Non-pigmented ciliary epithelial cell (primary cell): ENCODE results near the gene ACSL3.
"Not testable (repeated sequence)": the region's sequence is repeated elsewhere in the genome, so short reads cannot be mapped to it uniquely, and the experiment has no call there.

Source experiments
- DNase-seq: peaks from one replicate; pipeline ENCODE4 v3.0.0-alpha.2; 2010; ENCODE audit warnings: low read depth

ACSL3 gene

DNA sequence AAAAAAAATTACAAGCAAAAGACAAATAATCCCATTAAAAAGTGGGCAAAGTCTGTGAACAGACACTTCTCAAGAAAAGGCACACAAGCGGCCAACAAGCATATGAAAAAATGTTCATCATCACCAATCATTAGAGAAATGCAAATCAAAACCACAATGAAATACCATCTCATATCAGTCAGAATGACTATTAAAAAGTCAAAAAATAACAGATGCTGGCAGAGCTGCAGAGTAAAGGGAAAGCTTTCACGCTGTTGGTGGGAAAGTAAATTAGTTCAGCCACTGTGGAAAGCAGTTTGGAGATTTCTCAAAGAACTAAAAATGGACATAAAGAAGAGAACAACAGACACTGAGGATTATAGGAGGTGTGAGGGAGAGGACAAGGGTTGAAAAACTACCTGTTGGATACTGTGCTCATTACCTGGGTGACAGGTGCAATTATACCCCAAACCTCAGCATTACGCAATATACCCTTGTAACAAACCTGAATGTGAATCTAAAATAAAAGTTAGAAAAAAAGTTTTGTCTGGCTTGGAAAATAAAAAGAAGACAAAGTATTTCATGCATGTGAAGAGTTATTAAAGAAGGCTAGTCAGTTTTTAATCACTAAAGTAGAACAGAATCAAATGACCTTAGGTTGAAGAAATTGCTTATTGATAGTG, 8.7 kb upstream of the ACSL3 start:
- DNase-seq: no peak

DNA sequence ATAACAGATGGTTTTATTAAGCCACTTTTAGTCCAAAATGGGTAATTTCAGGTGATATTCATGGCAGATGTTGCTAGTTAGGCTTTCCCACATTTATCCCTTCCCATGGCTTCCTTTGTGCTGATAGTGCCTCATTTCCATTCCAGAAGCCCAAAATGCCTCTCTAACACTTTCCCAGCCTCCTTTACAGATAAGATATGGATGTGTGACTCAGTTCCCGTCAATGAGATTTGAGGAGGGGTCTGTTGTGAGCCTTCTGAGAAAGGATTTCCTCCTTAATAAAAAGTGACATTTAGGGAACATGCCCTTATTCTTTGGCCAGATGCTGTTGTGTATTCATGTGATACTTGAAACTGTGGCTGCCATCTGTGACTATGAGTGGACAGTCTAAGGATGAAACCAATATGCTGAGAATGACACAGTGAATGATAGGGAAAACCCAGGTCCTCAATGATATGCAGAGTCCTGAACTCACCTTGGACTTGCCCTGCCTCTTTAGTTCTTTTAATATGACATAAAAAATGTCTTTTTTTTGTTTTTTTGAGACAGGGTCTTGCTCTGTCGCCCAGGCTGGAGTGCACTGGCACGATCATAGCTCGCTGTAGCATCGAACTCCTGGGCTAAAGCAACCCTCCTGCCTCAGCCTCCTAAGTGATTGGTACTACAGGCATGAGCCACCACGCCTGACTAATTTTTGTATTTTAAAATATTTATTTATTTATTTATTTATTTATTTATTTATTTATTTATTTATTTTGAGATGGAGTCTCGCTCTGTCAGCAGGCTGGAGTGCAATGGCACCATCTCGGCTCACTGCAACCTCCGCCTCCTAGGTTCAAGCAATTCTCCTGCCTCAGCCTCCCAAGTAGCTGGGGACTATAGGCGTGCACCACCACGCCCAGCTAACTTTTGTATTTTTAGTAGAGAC, 5.8 kb upstream of the ACSL3 start:
- no peak for DNase-seq

DNA sequence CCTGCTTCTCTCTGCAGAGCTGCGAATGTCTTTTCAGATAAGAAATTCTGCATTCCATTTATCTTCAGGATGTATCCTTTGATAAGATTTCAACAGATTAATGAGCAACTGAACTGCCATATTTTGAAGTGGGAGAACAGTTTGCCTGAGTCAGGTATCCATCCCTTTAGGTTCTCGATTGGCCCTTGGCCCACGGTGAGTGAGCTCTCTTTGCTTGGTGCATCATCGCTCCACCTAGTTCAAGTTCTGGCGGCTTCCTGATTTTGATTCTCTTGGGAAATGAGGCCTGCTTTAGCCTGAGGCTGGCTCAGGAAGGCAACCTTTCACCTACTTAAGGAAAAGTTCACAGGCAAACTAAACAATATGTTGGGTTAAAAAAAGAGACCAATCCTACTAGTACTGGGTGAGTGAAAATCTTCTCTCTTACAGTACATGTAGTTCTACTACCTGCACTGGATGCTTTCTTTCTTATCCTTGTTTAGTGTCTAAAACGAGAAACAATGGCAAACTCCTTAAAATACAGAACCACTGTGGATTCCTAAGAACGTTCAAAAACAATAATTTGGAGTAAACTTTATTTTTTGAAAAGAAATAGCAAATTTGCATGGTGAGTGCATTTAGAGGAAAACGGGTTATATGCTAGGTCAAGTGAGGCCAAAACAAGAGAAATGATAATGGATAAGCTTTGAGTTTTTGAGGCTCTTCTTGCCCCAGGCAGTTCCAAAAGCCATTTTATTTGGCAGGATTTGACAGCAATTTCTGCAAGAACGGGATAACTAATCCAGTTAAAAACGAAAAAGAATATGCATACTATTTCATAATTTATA, 837 bp upstream of the ACSL3 start:
- no peak for DNase-seq

DNA sequence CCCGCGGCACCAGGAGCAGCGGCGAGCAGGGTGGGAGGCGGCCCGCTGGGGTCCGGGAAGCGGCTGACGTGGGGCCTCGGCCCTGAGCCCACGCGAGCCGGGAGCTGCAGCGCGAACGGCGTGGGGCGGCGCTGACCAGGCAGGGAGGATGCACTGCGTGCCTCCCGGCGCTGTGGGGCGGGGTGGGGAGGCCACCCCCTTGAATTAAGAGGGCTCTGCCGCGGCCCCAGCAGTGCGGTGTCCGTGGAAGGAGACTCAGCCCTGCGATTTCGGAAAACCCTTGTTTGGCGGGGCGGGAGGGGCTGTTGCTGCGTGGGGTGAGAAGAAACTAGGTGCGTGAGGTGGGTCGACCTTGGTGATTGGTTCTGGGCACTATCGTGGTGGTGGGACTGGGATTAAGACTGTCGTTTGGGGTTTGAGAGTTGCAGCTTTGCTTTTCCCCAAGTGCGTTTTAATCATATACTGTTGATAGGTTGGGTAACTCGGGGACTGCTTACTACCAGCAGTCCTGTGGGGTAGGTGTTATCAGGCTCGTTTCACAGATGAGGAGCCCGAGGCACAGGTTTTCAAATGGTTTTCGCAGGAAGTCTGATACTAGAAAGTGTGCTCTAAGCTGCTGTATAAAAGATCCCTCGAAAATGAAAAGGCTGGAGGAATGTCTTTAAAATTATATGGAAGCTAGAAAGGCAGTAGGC, 722 bp downstream of the ACSL3 start:
- DNase-seq: no peak

DNA sequence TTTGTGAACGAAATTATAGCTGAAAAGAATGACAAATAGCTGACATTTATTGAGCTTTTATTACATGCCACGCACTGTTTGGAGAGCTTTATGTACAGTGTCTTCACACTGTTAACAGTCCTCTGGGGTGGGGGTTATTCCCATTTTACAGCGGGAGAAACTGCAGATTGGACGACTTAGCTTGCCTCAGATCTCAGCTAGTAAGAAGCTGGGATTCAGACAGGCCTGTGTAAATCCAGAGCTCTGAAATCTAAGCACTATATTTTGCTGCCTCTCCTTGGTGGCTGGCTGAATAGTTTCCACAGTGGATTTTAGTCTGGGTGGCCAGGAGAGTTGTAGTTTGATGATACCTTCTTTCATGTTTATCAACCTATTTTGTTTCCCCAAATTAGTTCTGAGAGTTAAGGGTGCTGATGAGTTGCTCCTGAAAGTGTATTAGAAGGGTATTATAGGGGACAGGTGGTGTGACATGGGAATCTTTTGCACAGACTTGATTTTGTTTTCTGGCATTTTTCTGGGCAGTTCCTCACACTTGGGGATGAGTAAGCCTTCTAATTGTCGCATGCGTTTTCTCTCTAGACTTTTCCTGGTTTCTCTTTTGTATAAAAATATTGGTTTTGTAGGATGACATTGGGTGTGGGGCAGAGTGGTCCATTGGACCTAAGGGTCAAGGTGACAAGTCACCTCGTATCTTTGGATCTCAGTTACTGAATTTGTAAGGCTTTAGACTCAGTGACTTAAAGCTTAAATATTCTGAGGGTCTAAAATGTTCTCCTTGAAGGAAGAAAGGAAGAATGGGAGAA, 1.5 kb downstream of the ACSL3 start:
- no peak for DNase-seq

DNA sequence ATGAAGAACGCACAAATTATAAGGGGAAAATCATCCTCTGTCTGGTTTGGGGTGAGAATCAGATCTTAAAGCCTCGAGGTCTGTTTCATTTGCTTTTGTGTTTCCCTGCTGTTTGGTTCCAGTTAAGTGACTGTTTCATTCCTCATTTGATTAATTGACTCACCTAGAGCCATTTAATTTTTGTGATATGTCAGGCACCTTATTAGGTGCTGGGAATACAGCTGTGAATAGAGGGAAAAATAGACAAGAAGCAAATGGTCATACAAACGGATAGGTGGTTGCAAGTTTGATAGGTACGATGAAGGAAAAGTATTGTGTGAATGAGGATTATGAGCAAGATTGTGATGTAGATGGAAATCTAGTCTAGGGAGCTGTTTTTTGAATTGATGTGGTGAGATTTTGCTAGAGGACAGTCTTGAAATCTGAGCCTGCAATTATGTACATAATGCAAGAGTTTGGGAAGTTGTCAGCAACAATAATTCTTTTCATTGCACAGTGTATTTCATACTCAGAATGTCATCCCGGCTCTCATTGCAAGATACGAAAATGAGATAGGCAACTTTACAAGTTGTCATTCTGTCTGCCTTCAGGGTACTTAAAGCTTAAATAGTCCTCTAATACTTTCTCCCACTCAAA, 2.2 kb downstream of the ACSL3 start:
- no peak for DNase-seq

DNA sequence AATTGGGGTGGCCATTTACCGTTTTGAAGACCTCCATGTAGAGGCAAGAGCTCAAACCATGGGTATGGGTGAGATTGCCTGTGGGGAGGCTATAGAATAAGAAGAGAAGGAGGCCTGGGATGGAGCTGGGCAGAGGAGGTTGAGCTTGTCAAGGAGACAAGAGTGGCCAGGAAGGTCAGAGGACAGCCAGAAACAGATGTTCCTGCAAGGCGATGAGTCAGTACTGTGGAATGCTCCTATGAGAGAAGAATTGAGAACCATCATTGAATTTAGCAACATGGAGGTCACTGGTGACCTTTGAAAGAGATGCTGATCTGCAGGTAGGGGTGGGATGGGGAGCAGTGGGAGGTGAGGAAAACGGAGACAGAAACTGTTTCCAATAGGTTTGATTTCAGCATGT, 3.5 kb downstream of the ACSL3 start:
- DNase-seq: peak; percentile 42

DNA sequence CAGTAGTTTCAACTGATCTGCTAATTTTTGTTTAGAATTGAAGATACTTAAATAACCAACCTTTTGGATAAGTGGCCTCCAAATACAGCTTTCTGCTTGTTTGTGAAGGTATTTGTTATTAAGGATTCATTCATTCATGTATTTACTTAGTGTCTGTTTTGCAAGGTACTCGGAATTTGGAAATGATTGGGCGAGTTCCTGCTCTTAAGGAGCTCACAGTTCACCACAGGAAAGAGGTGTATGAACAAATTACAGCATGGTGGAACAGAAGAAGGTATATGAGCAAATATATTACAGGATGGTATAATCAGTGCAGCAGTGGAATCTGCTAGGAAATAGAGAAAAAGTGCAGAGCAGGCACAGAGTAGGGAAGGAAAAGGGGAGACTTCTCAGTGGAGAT, 4.5 kb downstream of the ACSL3 start:
- DNase-seq: no peak

DNA sequence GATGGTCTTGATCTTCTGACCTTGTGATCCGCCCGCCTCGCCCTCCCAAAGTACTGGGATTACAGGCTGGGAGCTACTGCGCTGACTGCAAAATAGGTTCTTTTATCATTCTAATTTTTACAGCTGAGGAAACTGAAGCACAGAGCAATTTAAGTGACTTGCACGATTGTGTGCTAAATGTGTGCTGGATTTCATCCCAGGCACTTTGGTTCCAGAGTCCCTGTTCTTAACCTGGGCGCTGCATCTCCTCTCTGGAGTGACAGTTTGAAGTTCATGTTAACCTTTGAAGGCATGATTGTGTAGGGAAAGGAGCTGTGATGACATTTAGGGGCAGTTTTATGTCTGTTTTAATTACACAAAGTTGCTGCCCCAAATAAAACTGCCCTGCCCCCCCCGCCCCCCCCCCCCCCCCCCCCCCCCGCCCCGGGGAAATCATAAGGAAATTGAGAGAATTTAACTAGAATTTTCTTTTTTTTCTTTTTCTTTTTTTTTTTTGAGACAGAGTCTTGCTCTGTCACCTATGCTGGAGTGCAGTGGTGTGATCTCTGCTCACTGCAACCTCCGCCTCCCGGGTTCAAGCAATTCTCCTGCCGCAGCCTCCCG, 5.6 kb downstream of the ACSL3 start:
- DNase-seq: no peak

DNA sequence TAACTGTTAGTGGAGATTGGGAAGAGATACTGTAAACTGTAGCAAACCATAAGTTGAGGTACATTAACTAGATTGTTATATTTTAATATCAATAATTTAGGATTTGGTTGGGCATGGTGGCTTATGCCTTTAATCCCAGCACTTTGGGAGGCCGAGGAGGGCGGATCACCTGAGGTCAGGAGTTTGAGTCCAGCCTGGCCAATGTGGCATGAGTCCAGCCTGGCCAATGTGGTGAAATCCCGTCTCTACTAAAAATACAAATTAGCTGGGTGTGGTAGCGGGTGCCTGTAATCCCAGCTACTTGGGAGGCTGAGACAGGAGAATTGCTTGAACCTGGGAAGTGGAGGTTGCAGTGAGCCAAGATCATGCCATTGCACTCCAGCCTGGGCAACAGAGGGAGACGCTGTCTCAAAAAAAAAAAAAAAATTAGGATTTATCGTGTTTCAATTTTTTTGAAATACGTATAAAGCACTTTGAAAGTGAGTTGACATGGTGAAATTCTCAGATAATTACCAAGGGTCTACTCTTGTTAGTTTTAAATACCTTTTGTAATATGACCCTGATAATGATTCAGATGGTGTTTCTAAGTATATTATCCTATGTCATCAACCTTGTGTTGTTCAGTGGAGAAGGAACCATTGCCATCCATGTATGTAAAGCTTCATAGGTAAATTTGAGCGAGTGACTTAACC, 7.9 kb downstream of the ACSL3 start:
- DNase-seq: not testable (repeated sequence)

DNA sequence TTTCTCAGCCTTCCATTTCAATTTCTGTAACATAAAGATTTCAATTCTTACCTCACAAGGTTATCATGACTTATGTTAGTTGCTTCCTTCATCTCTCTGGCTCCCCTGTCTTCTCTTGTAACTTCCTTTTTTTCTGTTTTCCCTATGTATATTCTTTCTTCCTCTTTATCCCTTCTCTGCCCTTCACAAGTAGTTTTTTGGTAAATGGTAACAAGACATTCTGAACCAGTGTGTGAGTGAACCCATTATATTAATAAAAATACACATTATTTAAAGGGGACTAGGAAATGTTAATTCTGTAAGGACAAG, 8.4 kb downstream of the ACSL3 start:
- no peak for DNase-seq

DNA sequence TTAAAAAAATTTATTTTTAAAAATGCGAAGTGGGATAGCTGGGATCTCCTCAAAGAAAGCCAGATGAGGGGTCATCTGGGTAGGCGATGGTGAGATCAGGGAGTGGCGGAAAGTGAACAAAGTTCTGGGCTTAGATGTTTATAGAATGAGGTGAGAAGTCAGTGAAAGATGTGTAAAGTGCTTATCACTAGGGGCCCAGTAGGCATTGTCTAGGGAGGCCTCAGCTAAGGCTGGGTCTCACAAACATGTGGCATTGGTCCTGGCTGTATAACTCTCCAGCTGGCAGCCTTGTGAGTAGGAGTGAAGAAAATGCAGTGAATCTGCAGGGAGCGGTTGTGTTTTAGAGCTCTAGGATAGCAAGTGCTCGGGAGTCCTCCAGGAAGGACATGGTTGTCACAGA, 10.5 kb downstream of the ACSL3 start:
- DNase-seq: no peak

DNA sequence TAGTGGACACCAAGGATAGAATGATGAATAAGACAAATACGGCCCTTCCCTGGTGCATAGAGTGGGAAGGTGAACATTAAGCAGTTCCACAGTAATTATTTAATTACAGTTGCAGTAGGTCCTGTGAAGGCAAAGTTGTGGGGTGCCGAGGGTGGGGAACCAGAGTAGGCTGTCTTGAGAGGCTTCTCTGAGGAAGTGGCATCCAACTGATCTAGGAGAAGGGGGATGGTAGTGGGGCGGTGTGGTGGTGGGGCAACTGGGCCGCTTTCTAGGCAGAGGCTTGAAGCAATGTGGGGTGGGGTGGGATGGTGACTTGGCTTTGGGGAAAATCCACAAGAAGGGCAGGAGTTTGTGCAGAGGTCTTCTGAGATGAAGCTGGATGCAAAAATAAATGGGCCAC, 11.7 kb downstream of the ACSL3 start:
- no peak for DNase-seq

DNA sequence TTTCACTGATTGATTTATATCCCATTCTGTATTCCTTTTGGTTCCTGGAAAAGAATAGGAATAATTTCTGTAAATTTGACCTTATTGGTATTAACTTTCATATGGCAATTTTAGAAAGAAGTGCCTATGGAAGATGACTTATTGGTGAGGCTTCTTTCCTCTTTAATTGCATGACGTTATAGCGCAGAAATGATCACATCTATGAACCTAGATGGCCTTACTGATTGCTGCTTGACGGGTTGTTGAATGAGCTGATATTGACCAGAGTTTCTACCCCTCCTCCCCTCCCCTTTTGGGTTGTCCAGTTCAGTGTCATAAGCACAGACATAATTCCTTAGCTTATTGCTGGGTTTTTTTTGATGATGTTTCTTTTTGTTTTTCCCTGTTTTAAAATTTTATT, 14.6 kb downstream of the ACSL3 start:
- DNase-seq: no peak

DNA sequence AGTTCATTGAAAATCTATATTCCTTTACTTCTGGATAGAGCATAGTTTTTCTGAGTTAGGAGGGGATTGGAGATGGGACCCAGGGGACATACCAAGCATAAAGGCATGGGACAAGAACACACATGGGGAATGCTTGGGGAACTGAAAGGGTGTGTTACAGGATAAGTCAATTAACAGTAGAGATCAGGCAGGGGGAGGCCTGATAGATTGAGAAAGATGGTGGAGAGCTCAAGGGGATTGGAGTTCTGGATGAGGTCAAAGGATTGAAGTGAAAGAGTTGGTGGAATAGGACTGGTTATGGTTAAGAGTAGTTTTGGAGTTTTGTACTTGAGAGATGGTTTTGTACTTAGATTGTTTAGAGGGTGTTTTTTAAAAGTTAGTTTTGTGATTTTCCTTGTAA, 16.1 kb downstream of the ACSL3 start:
- no peak for DNase-seq

DNA sequence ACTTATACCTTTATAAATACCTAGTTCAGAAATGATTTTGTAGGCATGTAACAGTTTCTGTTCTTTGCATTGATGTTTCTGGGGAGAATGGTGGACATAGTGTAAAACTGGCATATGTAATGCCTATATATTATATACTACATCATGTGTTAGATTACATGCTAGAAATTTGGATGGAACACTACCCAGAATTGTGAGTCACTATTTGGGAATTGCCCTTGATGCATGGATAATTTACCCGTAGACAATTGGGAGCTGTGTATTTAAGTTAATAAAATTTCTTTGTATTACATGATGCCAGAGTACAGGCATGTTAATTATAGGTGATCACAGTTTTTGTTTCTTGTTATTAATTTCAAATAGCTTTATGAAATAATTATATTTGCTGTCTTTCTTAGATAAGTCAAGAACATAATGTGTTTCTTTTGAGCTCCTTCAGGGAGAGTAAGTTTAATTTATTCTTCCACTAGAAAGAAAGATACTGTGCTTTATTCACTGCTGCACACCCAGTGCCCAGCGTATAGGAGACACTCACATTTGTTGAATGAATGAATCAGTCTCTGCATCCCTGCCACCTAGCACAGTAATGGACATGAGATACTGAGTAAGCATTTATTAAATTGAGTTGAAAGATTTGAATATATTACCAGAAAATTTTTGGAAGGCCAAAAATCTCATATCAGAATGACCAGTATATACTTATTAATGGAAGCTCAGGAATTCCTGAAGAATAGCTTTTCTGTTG, 16.9 kb downstream of the ACSL3 start:
- DNase-seq: no peak

DNA sequence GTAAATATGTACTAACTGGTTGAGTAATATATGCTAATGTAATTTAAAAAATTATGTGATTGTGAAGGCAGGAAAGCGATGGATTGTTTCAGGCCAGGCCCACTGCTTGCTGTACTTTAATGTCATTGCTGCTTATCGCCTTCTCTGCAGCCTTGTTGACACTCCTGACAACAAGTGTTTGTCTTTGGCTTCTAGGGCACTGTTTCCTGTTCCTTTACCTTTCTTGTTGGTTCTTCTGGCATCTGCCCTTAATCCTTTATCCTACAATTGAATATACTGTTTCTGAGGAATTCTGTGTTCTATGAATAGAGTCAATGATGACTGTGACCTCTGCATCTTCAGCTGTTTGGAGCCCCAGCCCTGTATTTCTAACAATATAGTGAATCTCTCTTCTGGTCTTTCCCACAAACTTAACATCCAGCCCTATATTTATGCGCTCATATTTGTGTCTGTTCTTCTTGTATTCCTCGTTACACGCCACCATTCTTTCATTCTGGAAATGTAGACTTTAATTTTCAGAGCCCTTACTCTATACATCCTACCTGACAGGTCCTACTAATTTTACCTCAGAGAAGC, 17.6 kb downstream of the ACSL3 start:
- no peak for DNase-seq

DNA sequence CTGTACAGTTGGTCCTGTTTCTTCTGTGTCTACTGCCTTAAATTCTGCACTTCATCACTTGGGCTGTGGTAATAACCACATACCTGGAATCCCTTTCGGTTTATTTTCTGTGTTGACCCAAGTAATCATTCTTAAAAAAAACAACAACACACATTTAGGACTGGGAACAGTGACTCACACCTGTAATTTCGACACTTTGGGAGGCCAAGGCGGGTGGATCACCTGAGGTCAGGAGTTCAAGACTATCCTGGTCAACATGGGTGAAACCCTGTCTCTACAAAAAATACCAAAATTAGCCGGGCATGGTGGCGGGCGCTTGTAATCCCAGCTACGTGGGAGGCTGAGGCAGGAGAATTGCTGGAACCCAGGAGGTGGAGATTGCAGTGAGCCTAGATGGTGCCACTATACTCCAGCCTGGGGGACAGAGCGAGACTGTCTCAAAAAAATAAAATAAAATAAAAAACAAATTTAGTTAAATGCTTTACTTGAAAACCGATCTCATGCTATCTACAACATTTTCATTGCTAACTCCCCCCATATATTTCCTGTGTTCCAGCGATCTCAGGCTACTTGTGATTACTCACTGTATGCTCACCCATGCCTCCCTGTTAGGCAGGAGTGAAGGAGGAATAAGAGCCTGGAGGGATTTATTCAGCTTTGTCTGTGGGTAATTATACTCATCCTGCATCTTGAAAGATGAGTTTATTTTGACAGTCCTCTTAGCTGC, 18.2 kb downstream of the ACSL3 start:
- no peak for DNase-seq
